ENCODE data around the gene ETS1.

DNA sequence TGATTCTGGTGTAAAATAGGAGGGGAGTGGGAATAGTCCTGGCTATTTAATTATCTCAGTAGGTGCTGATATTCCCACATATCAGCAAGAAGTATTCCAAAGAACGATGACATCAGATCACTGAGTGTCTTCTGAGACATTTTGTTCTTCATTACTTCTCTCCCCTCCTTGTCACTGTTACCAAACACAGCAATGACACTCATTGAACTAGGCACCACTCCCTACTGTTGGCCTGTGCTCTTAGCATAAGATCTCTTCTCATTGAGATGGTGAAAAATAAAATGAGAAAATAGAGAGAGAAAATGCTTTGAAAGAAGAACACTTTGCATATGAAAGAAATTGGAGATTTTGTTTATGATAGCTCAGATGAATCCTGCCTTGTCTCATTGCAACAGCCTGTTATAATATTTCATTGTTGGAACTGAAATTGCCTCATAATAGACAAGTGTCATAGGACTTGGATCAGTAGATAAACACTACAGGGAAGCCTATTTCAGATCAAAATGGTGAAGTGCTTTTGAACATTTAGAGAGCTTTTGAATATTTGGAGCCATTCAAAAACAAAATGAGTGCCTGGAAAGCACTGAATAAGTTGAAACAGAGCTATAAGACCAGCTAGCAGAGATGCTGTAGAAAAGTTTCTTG, 11.3 kb upstream of the ETS1 start:
- TF ChIP-seq, protein P1, sequence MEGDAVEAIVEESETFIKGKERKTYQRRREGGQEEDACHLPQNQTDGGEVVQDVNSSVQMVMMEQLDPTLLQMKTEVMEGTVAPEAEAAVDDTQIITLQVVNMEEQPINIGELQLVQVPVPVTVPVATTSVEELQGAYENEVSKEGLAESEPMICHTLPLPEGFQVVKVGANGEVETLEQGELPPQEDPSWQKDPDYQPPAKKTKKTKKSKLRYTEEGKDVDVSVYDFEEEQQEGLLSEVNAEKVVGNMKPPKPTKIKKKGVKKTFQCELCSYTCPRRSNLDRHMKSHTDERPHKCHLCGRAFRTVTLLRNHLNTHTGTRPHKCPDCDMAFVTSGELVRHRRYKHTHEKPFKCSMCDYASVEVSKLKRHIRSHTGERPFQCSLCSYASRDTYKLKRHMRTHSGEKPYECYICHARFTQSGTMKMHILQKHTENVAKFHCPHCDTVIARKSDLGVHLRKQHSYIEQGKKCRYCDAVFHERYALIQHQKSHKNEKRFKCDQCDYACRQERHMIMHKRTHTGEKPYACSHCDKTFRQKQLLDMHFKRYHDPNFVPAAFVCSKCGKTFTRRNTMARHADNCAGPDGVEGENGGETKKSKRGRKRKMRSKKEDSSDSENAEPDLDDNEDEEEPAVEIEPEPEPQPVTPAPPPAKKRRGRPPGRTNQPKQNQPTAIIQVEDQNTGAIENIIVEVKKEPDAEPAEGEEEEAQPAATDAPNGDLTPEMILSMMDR (conservative IDR thresholded peaks at IDR 0.05; ENCODE audit: low read depth, low read length): no peak
- TF ChIP-seq EZH2 (IDR thresholded peaks at IDR 0.05; ENCODE audit: borderline replicate concordance, low read depth, low read length, poor library complexity, severe bottlenecking): no peak

All from A673 (cell line).